OCI-LY7 (cell line): Measurements from ENCODE around the gene ZNRD2. TPM values are rescaled to one million over a fixed set of nuclear protein-coding genes. Genes with fewer than 3 reads are reported as not detected.
A peak's percentile ranks its signal among the peaks of the same experiment; 100 is the strongest.

ENCODE experiments used
- BruUV-seq: library from RNA; stranded (reverse); fragments of 400-500 nt; replicated peaks from 2 replicates; lab custom pipeline; 2021; lab: Mats Ljungman, UMichigan
- CTCF ChIA-PET: fragments of 300-600 bp; sonication (Branson Sonifier 250); formaldehyde crosslinking; loops from one replicate; lab custom pipeline; 2022; ENCODE audit warnings: antibody characterized with exemption; ENCODE audit not compliant: unreplicated experiment; lab: Charles Lee
- POLR2A ChIA-PET: fragments of 300-600 bp; sonication (Branson Sonifier 250); formaldehyde crosslinking; loops from one replicate; lab custom pipeline; 2022; ENCODE audit warnings: antibody characterized with exemption; lab: Charles Lee
- DNase-seq: peaks from one replicate; pipeline ENCODE4 v3.0.0-alpha.2; 2015; ENCODE audit warnings: low spot score
- H2AFZ ChIP-seq: fragments of 200-600 bp; sonication (generic), shearing (Covaris generic); 2 replicates; pipeline ENCODE4 v1.6.1; 2014; ENCODE audit warnings: mild to moderate bottlenecking, antibody characterized with exemption, low read length, moderate library complexity
- H3K27ac ChIP-seq: fragments of 200-600 bp; sonication (generic); 2 replicates; pipeline ENCODE4 v1.5.1; 2014; ENCODE audit warnings: mixed run types, low read depth, mild to moderate bottlenecking, moderate library complexity, low read length, inconsistent platforms; ENCODE audit not compliant: poor library complexity, severe bottlenecking
- H3K36me3 ChIP-seq: fragments of 200-600 bp; sonication (generic); 2 replicates; pipeline ENCODE4 v1.6.1; 2014; ENCODE audit warnings: mild to moderate bottlenecking, antibody characterized with exemption, low read length, moderate library complexity, mixed read lengths; ENCODE audit not compliant: insufficient read depth
- H3K4me1 ChIP-seq: fragments of 200-600 bp; sonication (generic); 2 replicates; pipeline ENCODE4 v1.5.1; 2014; ENCODE audit warnings: mild to moderate bottlenecking, low read length; ENCODE audit not compliant: insufficient read depth, poor library complexity, severe bottlenecking
- H3K4me2 ChIP-seq: fragments of 200-600 bp; sonication (generic); 2 replicates; pipeline ENCODE4 v1.6.1; 2014; ENCODE audit warnings: mild to moderate bottlenecking, low read length
- H3K4me3 ChIP-seq: fragments of 200-600 bp; sonication (generic); 2 replicates; pipeline ENCODE4 v1.5.1; 2014; ENCODE audit warnings: mild to moderate bottlenecking, low read depth, low read length; ENCODE audit not compliant: poor library complexity, severe bottlenecking
- H3K79me2 ChIP-seq: fragments of 200-600 bp; sonication (generic); 2 replicates; pipeline ENCODE4 v1.6.1; 2016; ENCODE audit warnings: low read depth, mild to moderate bottlenecking, low read length, moderate library complexity, mixed read lengths; ENCODE audit not compliant: insufficient read depth
- H3K9me2 ChIP-seq: fragments of 200-600 bp; sonication (generic); 2 replicates; pipeline ENCODE4 v1.6.1; 2016; ENCODE audit warnings: mild to moderate bottlenecking, low read length, mixed read lengths; ENCODE audit not compliant: insufficient read depth
- H3K9me3 ChIP-seq: fragments of 200-600 bp; sonication (generic); 2 replicates; pipeline ENCODE4 v1.6.1; 2014; ENCODE audit warnings: mild to moderate bottlenecking, mixed run types, low read length, mixed read lengths
- H4K20me1 ChIP-seq: fragments of 200-600 bp; sonication (generic); 2 replicates; pipeline ENCODE4 v1.6.1; 2014; ENCODE audit warnings: mild to moderate bottlenecking, antibody characterized with exemption, low read length, moderate library complexity, mixed read lengths; ENCODE audit not compliant: insufficient read depth
- EZH2phosphoT487 ChIP-seq: fragments of 200-600 bp; sonication (generic); IDR thresholded peaks from 2 replicates; pipeline ENCODE4 v1.6.1; 2018; ENCODE audit warnings: low read depth, borderline replicate concordance, mild to moderate bottlenecking, mixed run types, antibody characterized with exemption, low read length, moderate library complexity, mixed read lengths
- intact Hi-C: fragments of 100-400 bp; cut with micrococcal nuclease; formaldehyde crosslinking; loops from one replicate; pipeline ENCODE4 v1.10.0; 2022; ENCODE audit not compliant: unreplicated experiment
- total RNA-seq, 2 experiments: library from RNA; depleted of rRNA in 1 of 2; stranded (reverse); fragments of >200 nt in 1 of 2; shearing (Covaris generic) in 1 of 2; gene quantifications; 2 replicates each; pipeline ENCODE4 v1.2.3, GENCODE V29; 2014 to 2022
- TF ChIP-seq, protein P1 (sequence below): fragments of 200-600 bp; sonication (generic); conservative IDR thresholded peaks from 2 replicates; pipeline ENCODE4 v1.5.1; 2014; ENCODE audit warnings: mild to moderate bottlenecking, antibody characterized with exemption, low read length, moderate library complexity, mixed read lengths

The ZNRD2 gene
- total RNA-seq, 2 experiments from 2014 or later, result 43.4 to 60.4 TPM

DNA sequence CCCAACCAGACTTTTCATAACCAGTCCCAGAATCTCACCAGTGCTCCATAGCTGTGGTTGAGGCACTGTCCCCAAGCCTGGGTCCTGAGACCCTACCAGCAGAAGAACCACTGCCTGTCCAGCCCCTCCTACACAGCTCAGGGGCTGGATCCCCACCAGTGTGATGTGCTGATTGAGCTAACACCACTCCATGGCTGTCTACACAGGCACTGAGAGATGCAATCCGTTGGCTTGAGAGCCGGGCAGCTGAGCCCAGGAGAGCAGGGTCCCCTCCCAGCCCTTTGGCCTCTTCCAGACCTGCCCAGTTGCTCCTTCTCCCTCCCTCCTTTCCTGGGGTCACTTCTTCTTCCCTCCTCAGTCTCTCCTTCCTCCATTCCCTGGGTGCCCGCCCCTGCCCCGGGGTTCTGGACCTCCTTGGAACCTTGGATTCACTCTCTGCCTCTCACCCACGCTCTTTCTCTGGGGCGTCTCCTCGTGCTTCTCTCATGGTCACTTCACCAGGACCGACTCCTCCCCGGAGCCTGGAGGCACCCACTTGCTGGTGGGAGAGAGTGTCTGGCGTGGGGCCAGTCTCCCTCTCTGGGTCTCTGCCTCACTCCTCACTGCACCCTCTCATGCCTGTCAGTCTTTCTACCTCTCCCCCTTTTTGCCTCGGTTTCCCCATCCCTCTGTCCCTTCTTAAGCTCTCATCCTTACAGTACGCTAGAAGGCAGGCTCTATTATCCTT is 46.1 kb upstream of the ZNRD2 start:
- H3K4me1 ChIP-seq, result peaks cover 22% of the 10 kb centered on the region
- H3K9me3 ChIP-seq, result no peaks in the 10 kb centered on the region
- BruUV-seq, result no TSS peak
- no peaks in the 10 kb centered on the region for H4K20me1 ChIP-seq
- H3K4me2 ChIP-seq, result peak overlapping the region; percentile 67
- CTCF ChIA-PET, result interaction anchor here (0.9 to 1.0 kb wide), 2 partner anchors 21 to 36 kb away, joined by 4 to 5 read pairs; no protein-coding TSS in a partner anchor
- no peak for DNase-seq
- POLR2A ChIA-PET, result interaction anchor here (1.0 kb wide), 1 partner anchor 24 kb away, joined by 3 read pairs; no protein-coding TSS in a partner anchor
- H3K36me3 ChIP-seq, result peaks cover 7% of the 10 kb centered on the region; the same call in 1 of the 2 replicates
- TF ChIP-seq EZH2phosphoT487, result no peak
- TF ChIP-seq, protein P1, sequence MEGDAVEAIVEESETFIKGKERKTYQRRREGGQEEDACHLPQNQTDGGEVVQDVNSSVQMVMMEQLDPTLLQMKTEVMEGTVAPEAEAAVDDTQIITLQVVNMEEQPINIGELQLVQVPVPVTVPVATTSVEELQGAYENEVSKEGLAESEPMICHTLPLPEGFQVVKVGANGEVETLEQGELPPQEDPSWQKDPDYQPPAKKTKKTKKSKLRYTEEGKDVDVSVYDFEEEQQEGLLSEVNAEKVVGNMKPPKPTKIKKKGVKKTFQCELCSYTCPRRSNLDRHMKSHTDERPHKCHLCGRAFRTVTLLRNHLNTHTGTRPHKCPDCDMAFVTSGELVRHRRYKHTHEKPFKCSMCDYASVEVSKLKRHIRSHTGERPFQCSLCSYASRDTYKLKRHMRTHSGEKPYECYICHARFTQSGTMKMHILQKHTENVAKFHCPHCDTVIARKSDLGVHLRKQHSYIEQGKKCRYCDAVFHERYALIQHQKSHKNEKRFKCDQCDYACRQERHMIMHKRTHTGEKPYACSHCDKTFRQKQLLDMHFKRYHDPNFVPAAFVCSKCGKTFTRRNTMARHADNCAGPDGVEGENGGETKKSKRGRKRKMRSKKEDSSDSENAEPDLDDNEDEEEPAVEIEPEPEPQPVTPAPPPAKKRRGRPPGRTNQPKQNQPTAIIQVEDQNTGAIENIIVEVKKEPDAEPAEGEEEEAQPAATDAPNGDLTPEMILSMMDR, result no peak
- H3K27ac ChIP-seq, result no peak overlapping the region
- H3K9me2 ChIP-seq, result no peaks in the 10 kb centered on the region
- intact Hi-C loops, result no loop called here
- H3K79me2 ChIP-seq, result peaks cover 7% of the 10 kb centered on the region; the same call in 1 of the 2 replicates
- peak overlapping the region; percentile 51 for H3K4me3 ChIP-seq
- 0 out of 2 replicates have a peak overlapping the region, but pooled peaks have one; percentile 27 for H2AFZ ChIP-seq

DNA sequence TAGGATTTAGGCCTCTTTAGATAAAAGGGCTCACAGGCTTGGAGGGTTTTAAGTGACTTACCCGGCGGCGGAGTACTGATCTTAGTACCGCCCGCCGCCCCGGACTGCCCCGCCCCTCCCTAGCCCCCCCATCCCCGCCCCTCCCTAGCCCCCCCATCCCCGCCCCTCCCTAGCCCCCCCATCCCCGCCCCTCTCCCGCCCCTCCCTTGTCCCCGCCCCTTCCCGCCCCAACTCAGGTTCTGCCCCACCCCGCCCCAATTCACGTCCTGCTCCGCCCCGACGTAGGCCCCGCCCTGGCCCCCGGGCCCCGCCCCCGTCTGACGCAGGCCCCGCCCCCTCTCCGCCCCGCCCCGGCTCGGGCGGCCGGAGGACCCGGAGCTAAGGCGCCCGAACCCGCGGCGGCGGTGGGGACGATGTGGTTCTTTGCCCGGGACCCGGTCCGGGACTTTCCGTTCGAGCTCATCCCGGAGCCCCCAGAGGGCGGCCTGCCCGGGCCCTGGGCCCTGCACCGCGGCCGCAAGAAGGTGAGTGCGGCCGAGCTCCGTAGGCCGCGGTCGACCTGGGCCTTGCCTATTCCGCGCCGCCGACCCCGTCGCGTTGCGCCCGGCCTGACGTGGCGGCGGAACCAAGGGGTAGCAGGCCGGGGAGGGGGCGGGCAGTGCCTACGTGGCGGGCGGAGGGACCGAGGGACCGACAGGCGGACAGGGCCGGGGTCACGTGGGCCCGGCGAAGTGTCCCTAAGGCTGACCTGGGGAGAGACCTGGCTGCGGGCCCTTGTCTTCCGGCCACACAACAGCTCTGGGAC is 45.3 kb upstream of the ZNRD2 start, which contains the start of gene SCYL1:
SCYL1 (plus strand) TSS at position 343 of the 805 bp plus-strand sequence; CDS start at position 414, 71 bp downstream.
- CTCF ChIA-PET, result interaction anchor here (0.5 to 1.0 kb wide), 5 partner anchors 14 to 766 kb away, joined by 3 to 6 read pairs (median 4); no protein-coding TSS in a partner anchor
- H3K4me3 ChIP-seq, result peak within 1 kb of the TSS; percentile 95
- peak within 1 kb of the TSS; percentile 92 for H3K4me2 ChIP-seq
- peaks cover 7% of the 10 kb centered on the region; the same call in 1 of the 2 replicates for H3K36me3 ChIP-seq
- H3K27ac ChIP-seq, result no peak within 1 kb of the TSS
- peak within 1 kb of the TSS; percentile 27; the same call in 1 of the 2 replicates for H2AFZ ChIP-seq
- peak; percentile 80 for DNase-seq
- no TSS peak for BruUV-seq
- H3K4me1 ChIP-seq, result peaks cover 29% of the 10 kb centered on the region
- no peaks in the 10 kb centered on the region for H4K20me1 ChIP-seq
- intact Hi-C loops, result no loop called here
- POLR2A ChIA-PET, result interaction anchor here (0.5 to 1.0 kb wide), 3 partner anchors 20 to 28 kb away, joined by 3 read pairs; no protein-coding TSS in a partner anchor
- TF ChIP-seq, protein P1, result no peak
- no peak for TF ChIP-seq EZH2phosphoT487
- no peaks in the 10 kb centered on the region for H3K9me3 ChIP-seq
- no peaks in the 10 kb centered on the region for H3K9me2 ChIP-seq
- peaks cover 7% of the 10 kb centered on the region; the same call in 1 of the 2 replicates for H3K79me2 ChIP-seq
